OCI-LY1 (cell line): ENCODE results near the gene UFC1.

Experiments
- H2AFZ ChIP-seq: fragments of 200-600 bp; sonication (generic), shearing (Covaris generic); 2 replicates; pipeline ENCODE4 v1.6.0; 2014; ENCODE audit warnings: antibody characterized with exemption, mild to moderate bottlenecking, low read length
- H3F3A ChIP-seq: fragments of 200-600 bp; sonication (generic), shearing (Covaris generic); 2 replicates; pipeline ENCODE4 v1.6.0; 2014; ENCODE audit warnings: mild to moderate bottlenecking, antibody characterized with exemption, low read length, moderate library complexity; ENCODE audit not compliant: insufficient read depth
- H3K27ac ChIP-seq: fragments of 200-600 bp; sonication (generic); 2 replicates; pipeline ENCODE4 v1.5.1; 2014; ENCODE audit warnings: low read length, mixed run types, mild to moderate bottlenecking, low read depth; ENCODE audit not compliant: poor library complexity, severe bottlenecking
- H3K27me3 ChIP-seq: fragments of 200-600 bp; sonication (generic); 2 replicates; pipeline ENCODE4 v1.6.0; 2014; ENCODE audit warnings: antibody characterized with exemption, mild to moderate bottlenecking, low read length, moderate library complexity; ENCODE audit not compliant: insufficient read depth
- H3K36me3 ChIP-seq: fragments of 200-600 bp; sonication (generic); 2 replicates; pipeline ENCODE4 v1.6.1; 2014; ENCODE audit warnings: mild to moderate bottlenecking, antibody characterized with exemption, low read length, moderate library complexity, mixed read lengths; ENCODE audit not compliant: insufficient read depth
- H3K4me1 ChIP-seq: fragments of 200-600 bp; sonication (generic); 2 replicates; pipeline ENCODE4 v1.5.1; 2014; ENCODE audit warnings: mild to moderate bottlenecking, low read length, moderate library complexity; ENCODE audit not compliant: insufficient read depth, severe bottlenecking
- H3K4me2 ChIP-seq: fragments of 200-600 bp; sonication (generic), shearing (Covaris generic); 2 replicates; pipeline ENCODE4 v1.6.1; 2014; ENCODE audit warnings: low read length
- H3K4me3 ChIP-seq: fragments of 200-600 bp; sonication (generic); 2 replicates; pipeline ENCODE4 v1.5.1; 2014; ENCODE audit warnings: low read length, low read depth, mild to moderate bottlenecking, mixed read lengths; ENCODE audit not compliant: poor library complexity, severe bottlenecking
- H3K79me2 ChIP-seq: fragments of 200-600 bp; shearing (Covaris generic); 2 replicates; pipeline ENCODE4 v1.6.1; 2016; ENCODE audit warnings: mixed run types, low read length, mixed read lengths; ENCODE audit not compliant: insufficient read depth
- H3K9ac ChIP-seq: fragments of 200-600 bp; sonication (generic), shearing (Covaris generic); 2 replicates; pipeline ENCODE4 v1.6.1; 2014; ENCODE audit warnings: mild to moderate bottlenecking, low read length, mixed read lengths
- H3K9me2 ChIP-seq: fragments of 200-600 bp; sonication (generic), shearing (Covaris generic); 2 replicates; pipeline ENCODE4 v1.6.1; 2014; ENCODE audit warnings: low read depth, mild to moderate bottlenecking, low read length, mixed read lengths
- H3K9me3 ChIP-seq: fragments of 200-600 bp; shearing (Covaris generic); 2 replicates; pipeline ENCODE4 v1.6.1; 2014; ENCODE audit warnings: low read length, mixed read lengths
- H4K20me1 ChIP-seq: fragments of 200-600 bp; sonication (generic), shearing (Covaris generic); 2 replicates; pipeline ENCODE4 v1.6.0; 2016; ENCODE audit warnings: mild to moderate bottlenecking, low read length; ENCODE audit not compliant: insufficient read depth
- CTCF ChIP-seq: fragments of 200-600 bp; sonication (generic), shearing (Covaris generic); IDR thresholded peaks from 2 replicates; pipeline ENCODE4 v1.5.1; 2017; ENCODE audit warnings: mild to moderate bottlenecking, antibody characterized with exemption, low read length, moderate library complexity, mixed read lengths
- EZH2 ChIP-seq: fragments of 200-600 bp; sonication (generic), shearing (Covaris generic); IDR thresholded peaks from 2 replicates; pipeline ENCODE4 v1.8.0; 2017; ENCODE audit warnings: borderline replicate concordance, mixed run types, mild to moderate bottlenecking, antibody characterized with exemption, low read length, moderate library complexity, mixed read lengths

UFC1 gene

GRCh38 chr1:161171696-161172095 lies 17.9 kb downstream of the UFC1 start:
- Histone ChIP-seq H3K36me3 (peaks cover 64% of the 10 kb centered on the region), H3K4me3 (no peak overlapping the region), H3K4me2 (no peak overlapping the region), H3K9me2 (no peaks in the 10 kb centered on the region), H3K9ac (no peak overlapping the region), H3K79me2 (no peaks in the 10 kb centered on the region), H4K20me1 (no peaks in the 10 kb centered on the region), H3K4me1 (peaks cover 25% of the 10 kb centered on the region), H3K27me3 (no peaks in the 10 kb centered on the region), H3K27ac (no peak overlapping the region), H2AFZ (no peak overlapping the region), H3K9me3 (no peaks in the 10 kb centered on the region), H3F3A (no peaks in the 10 kb centered on the region)
- no peak for TF ChIP-seq CTCF
- no peak for TF ChIP-seq EZH2

- Histone ChIP-seq H3K79me2 (no peaks in the 10 kb centered on the region), H3K4me3 (no peak overlapping the region), H3K4me1 (peaks cover 19% of the 10 kb centered on the region), H3K9me3 (no peaks in the 10 kb centered on the region), H3K4me2 (no peak overlapping the region), H4K20me1 (no peaks in the 10 kb centered on the region), H3K36me3 (peaks cover 64% of the 10 kb centered on the region), H3K9ac (no peak overlapping the region), H3K27ac (no peak overlapping the region), H3F3A (no peaks in the 10 kb centered on the region), H3K27me3 (no peaks in the 10 kb centered on the region), H2AFZ (no peak overlapping the region), H3K9me2 (no peaks in the 10 kb centered on the region)
- TF ChIP-seq EZH2 (no peak), CTCF (no peak)
Observed at GRCh38 chr1:161172349-161172748, 18.6 kb downstream of the UFC1 start.

DNA sequence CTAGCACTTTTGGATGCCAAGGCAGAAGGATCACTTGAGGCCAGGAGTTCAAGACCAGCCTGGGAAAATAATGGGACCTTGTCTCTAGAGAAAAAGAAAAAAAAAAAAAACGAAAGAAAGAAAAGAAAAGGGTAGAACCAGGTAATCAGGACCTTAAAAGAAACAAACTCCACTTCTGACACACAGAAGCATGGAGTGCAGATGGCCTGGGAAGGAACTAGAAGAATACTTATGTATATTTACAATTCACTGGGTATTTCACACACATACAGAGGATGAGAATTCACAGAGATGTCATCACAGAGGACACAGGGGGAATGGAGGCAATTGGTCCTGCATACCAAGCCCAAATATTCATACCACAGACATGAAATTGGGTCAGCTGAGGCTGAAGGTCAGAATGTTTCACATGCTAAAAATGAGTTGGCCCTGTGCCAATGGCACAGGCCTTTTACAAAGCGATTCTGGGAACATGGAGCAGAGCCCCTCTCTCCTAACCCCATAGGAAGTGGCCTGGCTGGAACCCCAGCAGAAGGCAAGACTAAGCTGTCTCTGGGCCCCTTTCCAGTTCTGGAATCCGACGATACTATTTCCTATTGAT lies 19.1 kb downstream of the UFC1 start:
- Histone ChIP-seq H3K9ac (no peak overlapping the region), H3K9me2 (no peaks in the 10 kb centered on the region), H2AFZ (no peak overlapping the region), H3K4me3 (no peak overlapping the region), H3F3A (no peaks in the 10 kb centered on the region), H4K20me1 (no peaks in the 10 kb centered on the region), H3K4me1 (peaks cover 23% of the 10 kb centered on the region), H3K79me2 (no peaks in the 10 kb centered on the region), H3K4me2 (no peak overlapping the region), H3K27ac (no peak overlapping the region), H3K36me3 (peaks cover 64% of the 10 kb centered on the region), H3K9me3 (no peaks in the 10 kb centered on the region), H3K27me3 (no peaks in the 10 kb centered on the region)
- no peak for TF ChIP-seq CTCF
- TF ChIP-seq EZH2: no peak
